ENCODE measurements around the gene RBMS1. TPM values are rescaled to one million over a fixed set of nuclear protein-coding genes. Genes with fewer than 3 reads are reported as not detected.

The RBMS1 gene
- total RNA-seq, 6 experiments from 2014 or later: 8.5 to 21.4 (median 14.3) TPM

- WGBS (ENCODE audit: insufficient coverage, low coverage, low lambda C conversion rate, missing lambda C conversion rate): 42% methylated on average over 2 of the region's 4 CpGs
- TF ChIP-seq CTCF (IDR thresholded peaks at IDR 0.05) (no peak), POLR2A (IDR thresholded peaks at IDR 0.05) (no peak)
- Histone ChIP-seq H3K27ac (peak overlapping the region in 1 of 3 donors; percentile 31), H3K4me3 (no peak overlapping the region), H3K36me3 (no peaks in the 10 kb centered on the region), H3K27me3 (no peaks in the 10 kb centered on the region), H3K4me1 (peaks cover 0 to 41% (median 5%) of the 10 kb centered on the region in 4 donors), H3K9me3 (no peaks in the 10 kb centered on the region)
- ATAC-seq: peak in 2 of 4 donors; percentile 37 to 54
- intact Hi-C loops (cut with DNase I): no loop called here
- DNase-seq: no peak
Measured at GRCh38 chr2:160375037-160375436, 118.6 kb downstream of the RBMS1 start.

GRCh38 chr2:160373666-160374065 lies 119.9 kb downstream of the RBMS1 start:
- H3K27me3 ChIP-seq: no peaks in the 10 kb centered on the region
- H3K27ac ChIP-seq: peak overlapping the region in 1 of 3 donors; percentile 37
- H3K4me1 ChIP-seq: peaks cover 0 to 30% (median 2%) of the 10 kb centered on the region in 4 donors
- H3K4me3 ChIP-seq: no peak overlapping the region
- DNase-seq (no peak), ATAC-seq (no peak)
- intact Hi-C loops (cut with DNase I): no loop called here
- no peaks in the 10 kb centered on the region for H3K36me3 ChIP-seq
- H3K9me3 ChIP-seq: no peaks in the 10 kb centered on the region
- TF ChIP-seq POLR2A (IDR thresholded peaks at IDR 0.05) (no peak), CTCF (IDR thresholded peaks at IDR 0.05) (no peak)

- ATAC-seq (no peak), DNase-seq (no peak)
- peak overlapping the region in 2 of 3 donors; percentile 10 to 37 for H3K27ac ChIP-seq
- H3K4me1 ChIP-seq: peaks cover 0 to 26% (median 1%) of the 10 kb centered on the region in 4 donors
- TF ChIP-seq POLR2A (IDR thresholded peaks at IDR 0.05) (no peak), CTCF (IDR thresholded peaks at IDR 0.05) (no peak)
- 48% methylated on average over 2 of the region's 2 CpGs for WGBS (ENCODE audit: insufficient coverage, low coverage, low lambda C conversion rate, missing lambda C conversion rate)
- intact Hi-C loops (cut with DNase I): no loop called here
- H3K4me3 ChIP-seq: no peak overlapping the region
- no peaks in the 10 kb centered on the region for H3K9me3 ChIP-seq
- H3K27me3 ChIP-seq: no peaks in the 10 kb centered on the region
- H3K36me3 ChIP-seq: no peaks in the 10 kb centered on the region
Measured at GRCh38 chr2:160373263-160373662, 120.3 kb downstream of the RBMS1 start.

GRCh38 chr2:160372585-160372984 lies 121.0 kb downstream of the RBMS1 start:
- Histone ChIP-seq H3K4me3 (no peak overlapping the region), H3K27me3 (no peaks in the 10 kb centered on the region), H3K4me1 (peaks cover 0 to 25% (median 1%) of the 10 kb centered on the region in 4 donors), H3K27ac (peak overlapping the region in 2 of 3 donors; percentile 10 to 37), H3K9me3 (no peaks in the 10 kb centered on the region), H3K36me3 (no peaks in the 10 kb centered on the region)
- ATAC-seq (no peak), DNase-seq (no peak)
- intact Hi-C loops (cut with DNase I): no loop called here
- TF ChIP-seq POLR2A (IDR thresholded peaks at IDR 0.05) (no peak), CTCF (IDR thresholded peaks at IDR 0.05) (no peak)

- Histone ChIP-seq H3K9me3 (no peaks in the 10 kb centered on the region), H3K27me3 (no peaks in the 10 kb centered on the region), H3K4me3 (no peak overlapping the region), H3K4me1 (peaks cover 0 to 25% (median 1%) of the 10 kb centered on the region in 4 donors), H3K36me3 (no peaks in the 10 kb centered on the region), H3K27ac (peak overlapping the region in 1 of 3 donors; percentile 37)
- 33% methylated on average over 1 of the region's 1 CpG for WGBS (ENCODE audit: insufficient coverage, low coverage, low lambda C conversion rate, missing lambda C conversion rate)
- intact Hi-C loops (cut with DNase I): no loop called here
- TF ChIP-seq POLR2A (IDR thresholded peaks at IDR 0.05): no peak
- TF ChIP-seq CTCF (IDR thresholded peaks at IDR 0.05): no peak
- no peak for DNase-seq
- ATAC-seq: peak in 2 of 4 donors; percentile 31 to 42
Measured at GRCh38 chr2:160372010-160372356, 121.6 kb downstream of the RBMS1 start.

Data from right lobe of liver (tissue), 6 donors.